ENCODE measurements around the gene PIK3R6.

- TF ChIP-seq EZH2 (IDR thresholded peaks at IDR 0.05; ENCODE audit: low read depth, unreplicated experiment), result no peak
- TF ChIP-seq, protein P1, sequence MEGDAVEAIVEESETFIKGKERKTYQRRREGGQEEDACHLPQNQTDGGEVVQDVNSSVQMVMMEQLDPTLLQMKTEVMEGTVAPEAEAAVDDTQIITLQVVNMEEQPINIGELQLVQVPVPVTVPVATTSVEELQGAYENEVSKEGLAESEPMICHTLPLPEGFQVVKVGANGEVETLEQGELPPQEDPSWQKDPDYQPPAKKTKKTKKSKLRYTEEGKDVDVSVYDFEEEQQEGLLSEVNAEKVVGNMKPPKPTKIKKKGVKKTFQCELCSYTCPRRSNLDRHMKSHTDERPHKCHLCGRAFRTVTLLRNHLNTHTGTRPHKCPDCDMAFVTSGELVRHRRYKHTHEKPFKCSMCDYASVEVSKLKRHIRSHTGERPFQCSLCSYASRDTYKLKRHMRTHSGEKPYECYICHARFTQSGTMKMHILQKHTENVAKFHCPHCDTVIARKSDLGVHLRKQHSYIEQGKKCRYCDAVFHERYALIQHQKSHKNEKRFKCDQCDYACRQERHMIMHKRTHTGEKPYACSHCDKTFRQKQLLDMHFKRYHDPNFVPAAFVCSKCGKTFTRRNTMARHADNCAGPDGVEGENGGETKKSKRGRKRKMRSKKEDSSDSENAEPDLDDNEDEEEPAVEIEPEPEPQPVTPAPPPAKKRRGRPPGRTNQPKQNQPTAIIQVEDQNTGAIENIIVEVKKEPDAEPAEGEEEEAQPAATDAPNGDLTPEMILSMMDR (conservative IDR thresholded peaks at IDR 0.05; ENCODE audit: low read depth in 2 of 2), result no peak
These were observed 24.8 kb upstream of the PIK3R6 start for GRCh38 chr17:8892338-8892690.
